Colonic mucosa (tissue), 4 donors: ENCODE results near the gene SPRN. TPM values are rescaled to one million over a fixed set of nuclear protein-coding genes. Genes with fewer than 3 reads are reported as not detected.
"Not testable (repeated sequence)": the region's sequence is repeated elsewhere in the genome, so short reads cannot be mapped to it uniquely, and the experiment has no call there.

Experiments
- DNase-seq: peaks from one replicate; pipeline ENCODE4 v3.0.0-alpha.2; 2020
- H3K27ac ChIP-seq: fragments of 200-600 bp; one replicate; pipeline ENCODE4 v1.8.0; 2021
- H3K27me3 ChIP-seq: fragments of 200-600 bp; one replicate; pipeline ENCODE4 v1.8.0; 2021
- H3K36me3 ChIP-seq: fragments of 200-600 bp; one replicate; pipeline ENCODE4 v1.8.0; 2021
- H3K4me1 ChIP-seq: fragments of 200-600 bp; one replicate; pipeline ENCODE4 v1.8.0; 2021; ENCODE audit warnings: mild to moderate bottlenecking
- H3K4me3 ChIP-seq: fragments of 200-600 bp; one replicate; pipeline ENCODE4 v1.8.0; 2021
- H3K9ac ChIP-seq, 2 donors: one replicate each; pipeline ENCODE4 v1.7.0; 2013; ENCODE audit warnings: control low read depth in 2 of 2, low read depth in 2 of 2, low read length in 2 of 2
- H3K9me3 ChIP-seq: fragments of 200-600 bp; one replicate; pipeline ENCODE4 v1.8.0; 2021
- CTCF ChIP-seq: fragments of 200-600 bp; IDR thresholded peaks from one replicate; pipeline ENCODE4 v1.8.0; 2022; ENCODE audit warnings: antibody characterized with exemption, mild to moderate bottlenecking
- intact Hi-C: fragments of 100-400 bp; cut with DNase I; formaldehyde crosslinking; loops from one replicate; pipeline ENCODE4 v1.14.1; 2022
- total RNA-seq, 2 donors: library from RNA; stranded (reverse); fragmentation: NEBNext Ultra II Directional in 1 of 2; extraction: Animal tissue kit (Norgen Biotek cat#: 25700) in 1 of 2; gene quantifications; one replicate each; pipeline ENCODE4 v1.2.1, GENCODE V29; 2021
- donor health status: healthy.
- donor health status: DM: no; HTN: no; CAD: no.
- donor health status: DM: no; HTN: no; CAD: no.

SPRN gene, protein sequence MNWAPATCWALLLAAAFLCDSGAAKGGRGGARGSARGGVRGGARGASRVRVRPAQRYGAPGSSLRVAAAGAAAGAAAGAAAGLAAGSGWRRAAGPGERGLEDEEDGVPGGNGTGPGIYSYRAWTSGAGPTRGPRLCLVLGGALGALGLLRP
- not detected for total RNA-seq

GRCh38 chr10:133424601-133425000 lies at the start of gene SPRN:
TSS of gene SPRN (minus strand) at chr10:133424625. CDS start at chr10:133423681, 944 bp downstream.
- H3K36me3 ChIP-seq, H3K9me3 ChIP-seq, H3K27ac ChIP-seq, H3K4me1 ChIP-seq, DNase-seq, H3K27me3 ChIP-seq, H3K4me3 ChIP-seq, H3K9ac ChIP-seq, intact Hi-C loops: not testable (repeated sequence)

- H3K9me3 ChIP-seq = peaks cover 5% of the 10 kb centered on the region
- H3K27ac ChIP-seq = no peak overlapping the region
- intact Hi-C loops = no loop called here
- no peaks in the 10 kb centered on the region for H3K36me3 ChIP-seq
- H3K4me1 ChIP-seq = no peaks in the 10 kb centered on the region
- no peak overlapping the region for H3K9ac ChIP-seq
- H3K27me3 ChIP-seq = no peaks in the 10 kb centered on the region
- no peak for DNase-seq
- H3K4me3 ChIP-seq = no peak overlapping the region
- TF ChIP-seq CTCF = no peak
These were observed 49.6 kb upstream of the SPRN start for GRCh38 chr10:133474027-133474426.

- DNase-seq = no peak
- H3K9ac ChIP-seq = no peak overlapping the region
- intact Hi-C loops = no loop called here
- TF ChIP-seq CTCF = no peak
- no peak overlapping the region for H3K27ac ChIP-seq
- H3K36me3 ChIP-seq = no peaks in the 10 kb centered on the region
- H3K27me3 ChIP-seq = no peaks in the 10 kb centered on the region
- H3K9me3 ChIP-seq = peaks cover 5% of the 10 kb centered on the region
- H3K4me3 ChIP-seq = no peak overlapping the region
- H3K4me1 ChIP-seq = no peaks in the 10 kb centered on the region
These were observed 48.8 kb upstream of the SPRN start for GRCh38 chr10:133473270-133473669.

- H3K9ac ChIP-seq = no peak overlapping the region
These were observed 47.1 kb upstream of the SPRN start for GRCh38 chr10:133471300-133472109.

DNA sequence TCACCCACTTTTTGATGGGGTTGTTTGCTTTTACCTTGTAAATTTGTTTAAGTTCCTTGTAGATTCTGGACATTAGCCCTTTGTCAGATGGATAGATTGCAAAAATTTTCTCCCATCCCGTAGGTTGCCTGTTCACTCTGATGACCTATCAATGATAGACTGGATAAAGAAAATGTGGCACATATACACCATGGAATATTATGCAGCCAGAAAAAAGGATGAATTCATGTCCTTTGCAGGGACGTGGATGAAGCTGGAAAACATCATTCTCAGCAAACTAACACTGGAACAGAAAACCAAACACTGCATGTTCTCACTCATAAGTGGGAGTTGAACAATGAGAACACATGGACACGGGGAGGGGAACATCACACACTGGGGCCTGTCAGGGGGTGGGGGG lies 44.8 kb upstream of the SPRN start:
- H3K36me3 ChIP-seq, H3K9me3 ChIP-seq, H3K4me1 ChIP-seq, H3K9ac ChIP-seq, H3K27me3 ChIP-seq, H3K27ac ChIP-seq, DNase-seq, H3K4me3 ChIP-seq, intact Hi-C loops: not testable (repeated sequence)

More at GRCh38 chr10:133471300-133472109, 47.1 kb upstream of the SPRN start:
- intact Hi-C loops = no loop called here
- no peak overlapping the region for H3K4me3 ChIP-seq
- TF ChIP-seq CTCF = no peak
- H3K4me1 ChIP-seq = no peaks in the 10 kb centered on the region
- no peak overlapping the region for H3K27ac ChIP-seq
- H3K9me3 ChIP-seq = peaks cover 5% of the 10 kb centered on the region
- no peak for DNase-seq
- no peaks in the 10 kb centered on the region for H3K27me3 ChIP-seq
- H3K36me3 ChIP-seq = no peaks in the 10 kb centered on the region

GRCh38 chr10:133467286-133467911 lies 43.0 kb upstream of the SPRN start:
- DNase-seq = no peak
- Histone ChIP-seq H3K36me3 (no peaks in the 10 kb centered on the region), H3K9ac (no peak overlapping the region), H3K4me1 (no peaks in the 10 kb centered on the region), H3K4me3 (no peak overlapping the region), H3K9me3 (peaks cover 5% of the 10 kb centered on the region), H3K27me3 (no peaks in the 10 kb centered on the region), H3K27ac (no peak overlapping the region)
- intact Hi-C loops = no loop called here
- no peak for TF ChIP-seq CTCF
